ENCODE results near the gene STXBP5.

GRCh38 chr6:147262946-147263345 is 58.7 kb downstream of the STXBP5 start:
- TF ChIP-seq CTCF (IDR thresholded peaks at IDR 0.05), result no peak
- no peak for TF ChIP-seq POLR2A (IDR thresholded peaks at IDR 0.05)

All from thyroid gland (tissue), 4 donors.